ENCODE data around the gene PLCD3.

- no peak for TF ChIP-seq CTCF (conservative IDR thresholded peaks at IDR 0.05; ENCODE audit: low read length)
- TF ChIP-seq EZH2phosphoT487 (IDR thresholded peaks at IDR 0.05; ENCODE audit: borderline replicate concordance, low read depth, low read length) = no peak
These were observed 15.0 kb downstream of the PLCD3 start for GRCh38 chr17:45117334-45117733.
